Measurements from ENCODE around the gene TLK1. TPM values are rescaled to one million over a fixed set of nuclear protein-coding genes. Genes with fewer than 3 reads are reported as not detected.

Gene TLK1
- total and polyA plus RNA-seq, 9 of the 15 experiments (the other 6 are each of a cell fraction or from before 2014, with no cell fraction given), result 20.2 to 101 (median 40.5) TPM

GRCh38 chr2:171160119-171160955 is at the start of gene TLK1 (continued):
- TF ChIP-seq ZBTB11 (CRISPR knock-in tag; IDR thresholded peaks at IDR 0.05), result peak in 1 of 3 experiments; percentile 80; a peak in 2 of 6 replicates
- no peak for TF ChIP-seq BRCA1 (IDR thresholded peaks at IDR 0.05)
- no peak for TF ChIP-seq BRCA1 (CRISPR knock-in tag; IDR thresholded peaks at IDR 0.05)
- TF ChIP-seq MYBL2 (IDR thresholded peaks at IDR 0.05; ENCODE audit: low read depth), result no peak
- no peak for TF ChIP-seq MYBL2 (CRISPR knock-in tag; IDR thresholded peaks at IDR 0.05; ENCODE audit: borderline replicate concordance)
- no peak for TF ChIP-seq ZZZ3 (IDR thresholded peaks at IDR 0.05)
- TF ChIP-seq MECOM (CRISPR knock-in tag; IDR thresholded peaks at IDR 0.05), result no peak
- TF ChIP-seq POLR2H (tag; IDR thresholded peaks at IDR 0.05; ENCODE audit: low read depth), result peak; percentile 16; the same call in 1 of the 2 replicates
- TF ChIP-seq CSDE1 (IDR thresholded peaks at IDR 0.05), result no peak
- TF ChIP-seq RCOR1 (IDR thresholded peaks at IDR 0.05; ENCODE audit: borderline replicate concordance in 1 of 2, low read depth in 2 of 2, low read length in 2 of 2), result no peak
- TF ChIP-seq ZNF507 (tag; conservative IDR thresholded peaks at IDR 0.05), result no peak
- TF ChIP-seq ZFP91 (CRISPR knock-in tag; IDR thresholded peaks at IDR 0.05), result no peak
- TF ChIP-seq RBFOX2 (IDR thresholded peaks at IDR 0.05; ENCODE audit: low read depth, low read length), result peak; percentile 87
- TF ChIP-seq THRA (IDR thresholded peaks at IDR 0.05), result no peak
- no peak for TF ChIP-seq KLF6 (CRISPR knock-in tag; IDR thresholded peaks at IDR 0.05; ENCODE audit: borderline replicate concordance)
- TF ChIP-seq PPARD (CRISPR knock-in tag; IDR thresholded peaks at IDR 0.05), result no peak
- TF ChIP-seq ZNF239 (CRISPR knock-in tag; IDR thresholded peaks at IDR 0.05), result no peak
- no peak for TF ChIP-seq FOXM1 (IDR thresholded peaks at IDR 0.05; ENCODE audit: low read depth)
- no peak for TF ChIP-seq FOXM1 (CRISPR knock-in tag; IDR thresholded peaks at IDR 0.05; ENCODE audit: low read depth)
- no peak for TF ChIP-seq BCL6 (CRISPR knock-in tag; IDR thresholded peaks at IDR 0.05)
- 0 out of 2 replicates have a peak, but pooled peaks have one; percentile 4 for TF ChIP-seq RBM14 (IDR thresholded peaks at IDR 0.05; ENCODE audit: borderline replicate concordance, insufficient read depth, low read depth, low read length)
- TF ChIP-seq ASH1L (IDR thresholded peaks at IDR 0.05; ENCODE audit: borderline replicate concordance, low read depth, partially characterized antibody), result no peak
- TF ChIP-seq TGIF2 (CRISPR knock-in tag; IDR thresholded peaks at IDR 0.05), result no peak

Measured in K562 (cell line).